A549 treated with Hydrocortisone at 1 μM for 4 hours (cell line): ENCODE data around the gene DGKH. TPM values are rescaled to one million over a fixed set of nuclear protein-coding genes. Genes with fewer than 3 reads are reported as not detected.

ENCODE experiments used
- total RNA-seq: library from RNA; stranded (reverse); fragments of 200-300 nt; extraction: Qiagen RNA extraction; gene quantifications from 5 replicates; pipeline ENCODE4 v1.2.3, GENCODE V29; 2022

The DGKH gene
- 4.6 to 6.3 TPM (median 6.1 TPM) in 5 replicates for total RNA-seq

GRCh38 chr13:42048342-42048683 lies at the start of gene DGKH:
Gene DGKH, plus strand, starts transcription at chr13:42048648. Its CDS starts 126 bp downstream, at chr13:42048774.

GRCh38 chr13:42272115-42272803 lies 223.8 kb downstream of the DGKH start, which contains the start of gene AKAP11:
Gene AKAP11, plus strand, starts transcription at chr13:42272152. Its CDS starts 14,197 bp downstream, at chr13:42286349.

Other genes with a start within 250 kb of the DGKH start
- 6.4 to 8.2 TPM (median 7.5 TPM) in 5 replicates for gene VWA8, start 87.5 kb upstream of the DGKH start, total RNA-seq
- gene AKAP11, start 223.5 kb downstream of the DGKH start, total RNA-seq: 4.0 to 8.2 TPM (median 6.2 TPM) in 5 replicates